BLaER1 treated with 17β-estradiol and CSF1 and Interleukin-3, amounts not matched to agents 10 nM and 100 nM (cell line): ENCODE measurements around the gene SAMD7.

Experiments
- H3K27ac ChIP-seq, 11 experiments: shearing (Covaris generic); formaldehyde crosslinking; 2 replicates each; pipeline ENCODE4 v1.8.1; 2022
- H3K27me3 ChIP-seq, 11 experiments: shearing (Covaris generic); formaldehyde crosslinking; 2 replicates each; pipeline ENCODE4 v1.8.1; 2022
- H3K36me3 ChIP-seq, 11 experiments: shearing (Covaris generic); formaldehyde crosslinking; 2 replicates each; pipeline ENCODE4 v1.8.1; 2022
- H3K4me1 ChIP-seq, 10 experiments: shearing (Covaris generic); formaldehyde crosslinking; 2 replicates each; pipeline ENCODE4 v1.8.1; 2022
- H3K4me2 ChIP-seq, 11 experiments: shearing (Covaris generic); formaldehyde crosslinking; 2 replicates each; pipeline ENCODE4 v1.8.1; 2022
- H3K4me3 ChIP-seq, 10 experiments: shearing (Covaris generic); formaldehyde crosslinking; 2 replicates each; pipeline ENCODE4 v1.8.1; 2022
- H3K9ac ChIP-seq, 11 experiments: shearing (Covaris generic); formaldehyde crosslinking; 2 replicates each; pipeline ENCODE4 v1.8.1; 2022
- H3K9me3 ChIP-seq, 11 experiments: shearing (Covaris generic); formaldehyde crosslinking; replicated peaks in 1 of 11; 2 replicates each; pipeline ENCODE4 v1.8.1; 2022
- H4K20me1 ChIP-seq, 11 experiments: shearing (Covaris generic); formaldehyde crosslinking; 2 replicates each; pipeline ENCODE4 v1.8.1; 2022
- Cebpa-rat ChIP-seq, 11 experiments: shearing (Covaris generic); IDR thresholded peaks; 2 replicates each; pipeline ENCODE4 v1.8.1; 2022

The SAMD7 gene

DNA sequence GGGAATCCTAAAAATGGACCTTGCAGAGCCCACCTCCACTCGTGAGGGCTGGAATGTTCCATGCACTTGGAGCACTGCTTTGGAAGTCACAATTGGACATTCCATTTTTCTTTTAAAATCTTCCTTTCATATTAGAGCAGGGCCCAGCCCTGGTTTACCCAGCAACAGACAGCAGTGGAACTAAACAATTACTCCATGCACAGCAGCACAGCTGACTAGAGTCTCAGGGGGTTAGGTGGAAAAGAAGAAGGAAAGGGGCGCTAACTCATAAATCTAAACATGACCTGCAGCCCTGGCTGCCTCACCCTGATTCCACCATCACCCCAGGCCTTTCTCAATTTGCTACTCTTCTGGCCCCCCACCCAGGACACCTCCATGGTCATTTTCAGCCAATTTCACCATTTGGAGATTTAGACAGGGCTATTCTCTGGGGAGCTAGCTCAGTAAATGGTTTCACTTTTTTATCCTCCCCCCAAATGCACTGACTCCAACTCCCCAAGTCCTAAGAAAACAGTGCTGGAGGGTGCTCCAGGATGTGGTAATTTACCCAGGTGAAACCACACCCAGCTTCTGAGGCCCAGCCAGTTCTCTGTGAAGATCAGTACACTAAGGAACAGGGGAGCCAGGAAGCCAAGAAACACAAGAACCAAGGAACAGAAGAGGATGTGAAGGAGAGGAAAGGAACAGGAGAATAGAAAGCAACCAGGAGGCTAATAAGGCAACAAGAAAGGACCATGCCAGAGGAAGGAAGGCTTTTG lies 40.1 kb upstream of the SAMD7 start:
- H3K4me2 ChIP-seq: peak overlapping the region; percentile 4 to 74 (median 58); a peak in 20 of 22 replicates

DNA sequence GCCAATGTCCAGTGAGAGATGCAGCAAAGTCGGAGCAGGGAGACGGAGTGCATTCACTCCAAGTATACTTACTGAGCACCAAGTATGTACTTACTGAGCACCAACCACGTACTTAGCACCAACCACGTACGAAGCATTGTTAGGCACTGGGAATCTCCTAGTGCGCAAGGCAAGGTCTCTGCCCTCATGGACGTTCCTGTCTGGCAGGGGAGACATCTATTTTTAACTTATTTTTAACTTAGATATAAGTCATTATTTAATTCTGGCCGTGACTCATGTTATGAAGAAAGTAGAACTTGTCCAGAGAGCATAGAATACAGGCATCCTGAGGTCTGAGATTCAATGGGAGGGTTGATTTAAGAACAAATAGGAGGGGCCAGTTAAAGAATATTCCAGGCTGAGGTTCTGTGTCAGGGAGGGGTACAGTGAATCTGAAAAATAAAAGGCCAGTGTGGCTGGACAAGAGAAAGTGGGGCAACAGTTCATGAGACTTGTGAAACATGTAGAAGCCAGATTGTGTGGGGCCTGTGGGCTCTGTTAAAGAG lies 32.3 kb upstream of the SAMD7 start:
- Histone ChIP-seq H3K4me2 (no peak overlapping the region), H3K9me3 (peaks cover 14 to 37% (median 24%) of the 10 kb centered on the region in 11 experiments; a peak in 20 of 22 replicates), H3K9ac (no peak overlapping the region), H3K4me3 (no peak overlapping the region), H3K36me3 (no peaks in the 10 kb centered on the region), H4K20me1 (no peaks in the 10 kb centered on the region), H3K4me1 (peaks cover 9 to 28% (median 18%) of the 10 kb centered on the region in 10 experiments; a peak in 19 of 20 replicates), H3K27me3 (no peaks in the 10 kb centered on the region), H3K27ac (no peak overlapping the region)
- TF ChIP-seq Cebpa-rat (IDR thresholded peaks at IDR 0.05): no peak

More for the DNA sequence above, 40.1 kb upstream of the SAMD7 start:
- Histone ChIP-seq H3K4me3 (no peak overlapping the region), H3K27me3 (no peaks in the 10 kb centered on the region), H3K27ac (no peak overlapping the region), H3K9me3 (peaks cover 5 to 17% (median 8%) of the 10 kb centered on the region in 11 experiments; a peak in 18 of 22 replicates), H3K9ac (no peak overlapping the region), H4K20me1 (no peaks in the 10 kb centered on the region), H3K36me3 (no peaks in the 10 kb centered on the region), H3K4me1 (peaks cover 10 to 37% (median 20%) of the 10 kb centered on the region in 10 experiments)
- TF ChIP-seq Cebpa-rat (IDR thresholded peaks at IDR 0.05): no peak

DNA sequence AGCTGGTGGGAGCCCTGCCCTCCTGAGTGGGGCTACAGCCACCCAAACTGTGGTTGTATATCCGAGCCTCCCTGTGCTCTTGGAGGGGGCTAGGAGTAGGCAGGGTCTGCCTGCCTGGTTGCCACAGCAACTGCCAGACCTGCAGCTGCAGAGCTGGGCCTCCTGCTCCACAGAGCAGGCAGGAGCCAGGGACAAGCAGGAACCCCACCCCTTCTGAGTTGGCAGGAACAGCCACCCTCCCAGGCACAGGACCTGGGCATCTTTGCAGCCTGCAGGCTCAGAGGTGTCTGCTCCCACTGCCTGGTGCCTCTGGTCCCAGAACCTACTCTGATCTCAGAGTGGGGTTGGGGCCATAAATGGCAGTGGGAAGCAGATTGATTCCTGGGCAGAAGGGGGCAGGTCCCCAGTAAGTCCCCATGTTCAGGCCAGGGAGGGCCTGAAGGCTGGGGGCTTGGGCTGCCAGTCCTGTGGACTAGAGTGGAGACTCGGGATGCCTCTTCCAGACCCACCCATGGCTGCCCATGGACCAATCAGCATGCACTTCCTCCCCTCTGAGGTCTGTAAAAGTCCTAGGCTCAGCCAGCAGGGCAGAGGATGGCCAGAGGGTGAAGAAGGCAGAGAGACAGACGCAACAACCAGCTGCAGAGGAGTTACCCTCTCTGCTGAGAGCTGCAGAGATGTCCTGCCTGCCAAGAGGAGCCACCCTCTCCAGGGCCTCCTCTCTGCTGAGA lies 31.4 kb upstream of the SAMD7 start:
- no peak overlapping the region for H3K27ac ChIP-seq
- no peaks in the 10 kb centered on the region for H3K27me3 ChIP-seq
- TF ChIP-seq Cebpa-rat (IDR thresholded peaks at IDR 0.05): no peak
- no peak overlapping the region for H3K4me3 ChIP-seq
- no peak overlapping the region for H3K9ac ChIP-seq
- no peaks in the 10 kb centered on the region for H3K36me3 ChIP-seq
- H4K20me1 ChIP-seq: no peaks in the 10 kb centered on the region
- peaks cover 9 to 28% (median 18%) of the 10 kb centered on the region in 10 experiments; a peak in 19 of 20 replicates for H3K4me1 ChIP-seq
- H3K4me2 ChIP-seq: no peak overlapping the region
- peaks cover 14 to 30% (median 21%) of the 10 kb centered on the region in 11 experiments; a peak in 20 of 22 replicates for H3K9me3 ChIP-seq

DNA sequence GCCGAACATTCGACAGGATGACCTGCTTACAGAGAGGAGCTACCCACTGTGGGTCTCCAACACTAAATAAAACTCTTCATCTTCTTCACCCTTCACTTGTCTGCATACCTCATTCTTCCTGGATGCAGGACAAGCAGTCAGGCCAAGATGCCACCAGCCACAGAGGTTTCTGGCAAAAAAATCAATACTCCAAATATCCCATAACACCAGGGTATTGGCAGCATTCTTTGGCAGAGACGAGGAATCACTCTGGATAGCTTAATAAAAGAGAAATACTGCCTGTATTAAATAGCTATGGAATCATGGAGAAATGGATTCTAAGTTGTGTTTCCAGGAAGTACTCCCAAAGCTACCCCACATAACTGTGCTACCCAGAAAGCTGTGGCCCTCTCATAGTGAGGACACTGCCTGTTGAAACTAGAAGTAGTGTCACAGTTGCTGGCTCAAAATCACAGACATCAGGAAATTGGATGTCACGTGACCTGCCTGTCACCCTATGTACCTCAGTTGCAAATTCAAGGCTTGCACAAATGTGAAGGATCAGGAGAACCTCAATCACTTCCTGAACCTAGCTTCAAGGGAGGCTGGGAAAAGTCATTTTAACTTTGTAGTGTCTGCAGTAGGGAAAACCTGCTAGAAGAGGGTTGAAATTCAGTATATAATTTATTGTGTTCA lies 30.7 kb upstream of the SAMD7 start:
- Histone ChIP-seq H3K36me3 (no peaks in the 10 kb centered on the region), H3K4me1 (peaks cover 9 to 22% (median 14%) of the 10 kb centered on the region in 10 experiments; a peak in 19 of 20 replicates), H3K9ac (no peak overlapping the region), H3K27ac (no peak overlapping the region), H3K4me3 (no peak overlapping the region), H3K4me2 (no peak overlapping the region), H3K27me3 (no peaks in the 10 kb centered on the region), H4K20me1 (no peaks in the 10 kb centered on the region), H3K9me3 (peaks cover 9 to 23% (median 15%) of the 10 kb centered on the region in 11 experiments; a peak in 19 of 22 replicates)
- TF ChIP-seq Cebpa-rat (IDR thresholded peaks at IDR 0.05): no peak

DNA sequence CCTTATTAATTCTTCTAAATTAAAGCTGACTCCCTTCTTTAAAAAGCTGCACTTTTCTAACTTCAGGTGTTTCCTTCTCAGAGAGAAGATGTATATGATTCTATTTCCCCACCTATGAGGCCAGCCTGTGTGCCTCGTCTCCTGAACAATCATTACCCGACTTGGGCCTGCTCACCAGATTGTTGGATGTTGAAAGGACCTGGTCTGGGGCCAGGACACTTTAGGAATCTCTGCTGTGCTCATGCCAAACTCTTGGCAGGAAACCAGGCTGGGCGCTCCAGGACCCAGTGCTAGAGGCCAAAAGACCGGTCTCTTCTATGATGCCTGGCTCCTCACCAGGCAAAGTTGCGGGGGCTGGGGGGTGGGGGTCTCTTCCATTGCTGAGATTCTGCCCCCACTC lies 24.7 kb upstream of the SAMD7 start:
- H3K4me3 ChIP-seq: no peak overlapping the region
- no peak for TF ChIP-seq Cebpa-rat (IDR thresholded peaks at IDR 0.05)
- no peaks in the 10 kb centered on the region for H4K20me1 ChIP-seq
- no peak overlapping the region for H3K4me2 ChIP-seq
- no peaks in the 10 kb centered on the region for H3K4me1 ChIP-seq
- no peak overlapping the region for H3K27ac ChIP-seq
- no peak overlapping the region for H3K9ac ChIP-seq
- H3K27me3 ChIP-seq: no peaks in the 10 kb centered on the region
- H3K9me3 ChIP-seq: 0 out of 22 replicates have a peak, but pooled peaks cover 0 to 3% (median 0%) of the 10 kb centered on the region in 11 experiments
- no peaks in the 10 kb centered on the region for H3K36me3 ChIP-seq

DNA sequence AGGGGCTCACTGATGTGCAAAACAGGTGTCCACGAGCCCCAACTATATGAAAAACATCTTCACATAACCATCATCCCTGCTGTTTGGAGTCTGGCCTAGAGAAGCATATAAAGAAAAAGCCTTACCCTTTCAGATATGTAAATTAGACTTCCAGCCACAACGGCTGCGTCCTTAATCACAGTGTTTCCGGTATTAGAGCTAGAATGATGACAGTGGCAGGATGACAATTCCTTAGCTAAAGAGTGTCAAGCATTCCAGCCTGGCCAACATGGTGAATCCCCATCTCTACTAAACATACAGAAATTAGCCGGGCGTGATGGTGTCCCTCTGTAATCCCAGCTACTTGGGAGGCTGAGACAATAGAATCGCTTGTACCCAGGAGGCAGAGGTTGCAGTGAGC lies 19.5 kb upstream of the SAMD7 start:
- Histone ChIP-seq H3K4me1 (peaks cover 0 to 14% (median 8%) of the 10 kb centered on the region in 10 experiments; a peak in 9 of 20 replicates), H3K36me3 (no peaks in the 10 kb centered on the region), H3K9ac (no peak overlapping the region), H3K27ac (no peak overlapping the region), H3K9me3 (no peaks in the 10 kb centered on the region), H4K20me1 (no peaks in the 10 kb centered on the region), H3K4me2 (no peak overlapping the region), H3K4me3 (no peak overlapping the region), H3K27me3 (no peaks in the 10 kb centered on the region)
- no peak for TF ChIP-seq Cebpa-rat (IDR thresholded peaks at IDR 0.05)

DNA sequence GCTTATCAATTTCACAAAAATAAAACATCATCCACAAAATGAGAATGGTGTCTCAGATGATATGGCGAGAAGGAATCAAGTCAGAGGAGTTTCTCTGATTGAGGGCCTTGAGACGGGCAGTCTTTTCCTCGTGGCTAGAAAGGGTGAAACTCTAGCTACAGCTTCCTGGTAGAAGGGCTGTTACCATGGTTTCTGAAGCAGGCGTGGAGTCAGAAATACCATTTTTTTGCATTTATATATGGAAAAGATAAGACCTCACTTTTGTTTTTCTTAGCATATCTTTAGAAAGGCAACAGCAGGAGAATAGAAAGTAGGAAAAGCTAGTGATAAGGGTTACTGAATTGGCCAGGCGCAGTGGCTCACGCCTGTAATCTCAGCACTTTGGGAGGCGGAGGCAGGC lies 17.3 kb upstream of the SAMD7 start:
- Histone ChIP-seq H3K4me2 (no peak overlapping the region), H4K20me1 (no peaks in the 10 kb centered on the region), H3K9me3 (no peaks in the 10 kb centered on the region), H3K27me3 (no peaks in the 10 kb centered on the region), H3K9ac (no peak overlapping the region), H3K27ac (no peak overlapping the region), H3K4me3 (no peak overlapping the region), H3K4me1 (peaks cover 0 to 14% (median 8%) of the 10 kb centered on the region in 10 experiments; a peak in 9 of 20 replicates), H3K36me3 (no peaks in the 10 kb centered on the region)
- TF ChIP-seq Cebpa-rat (IDR thresholded peaks at IDR 0.05): no peak

DNA sequence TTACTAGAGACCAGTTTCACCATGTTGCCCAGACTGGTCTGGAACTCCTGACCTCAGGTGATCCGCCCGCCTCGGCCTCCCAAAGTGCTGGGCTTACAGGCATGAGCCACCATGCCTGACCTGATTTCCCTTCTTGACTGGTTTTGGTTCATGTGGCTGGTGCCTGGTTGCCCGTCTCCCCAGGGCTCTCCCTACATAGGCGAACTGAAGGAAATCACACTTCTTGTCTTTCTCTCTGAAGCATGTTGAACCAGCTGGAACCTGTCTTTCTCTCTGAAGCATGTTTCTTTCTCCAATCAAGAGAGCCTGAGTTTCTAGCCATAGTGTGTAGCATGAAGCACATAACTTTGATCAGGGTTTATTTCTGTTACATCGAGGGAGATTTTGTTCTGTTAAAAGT lies 16.3 kb upstream of the SAMD7 start:
- Histone ChIP-seq H3K27ac (no peak overlapping the region), H4K20me1 (no peaks in the 10 kb centered on the region), H3K36me3 (no peaks in the 10 kb centered on the region), H3K27me3 (no peaks in the 10 kb centered on the region), H3K9me3 (peaks cover 0 to 5% (median 0%) of the 10 kb centered on the region in 11 experiments; a peak in 1 of 22 replicates), H3K9ac (no peak overlapping the region), H3K4me1 (peaks cover 0 to 14% (median 8%) of the 10 kb centered on the region in 10 experiments; a peak in 9 of 20 replicates), H3K4me2 (peak overlapping the region in 7 of 11 experiments; percentile 19 to 60 (median 49); a peak in 10 of 22 replicates), H3K4me3 (no peak overlapping the region)
- no peak for TF ChIP-seq Cebpa-rat (IDR thresholded peaks at IDR 0.05)
